ENCODE results near the gene OVCH1.

GRCh38 chr12:29448157-29448556 is 49.3 kb downstream of the OVCH1 start:
- TF ChIP-seq POLR2A (IDR thresholded peaks at IDR 0.05; ENCODE audit: low read depth) = no peak
- no peak for TF ChIP-seq CTCF (IDR thresholded peaks at IDR 0.05)
- TF ChIP-seq EP300 (IDR thresholded peaks at IDR 0.05) = no peak
